ENCODE measurements around the gene UQCC2.

Gene UQCC2

DNA sequence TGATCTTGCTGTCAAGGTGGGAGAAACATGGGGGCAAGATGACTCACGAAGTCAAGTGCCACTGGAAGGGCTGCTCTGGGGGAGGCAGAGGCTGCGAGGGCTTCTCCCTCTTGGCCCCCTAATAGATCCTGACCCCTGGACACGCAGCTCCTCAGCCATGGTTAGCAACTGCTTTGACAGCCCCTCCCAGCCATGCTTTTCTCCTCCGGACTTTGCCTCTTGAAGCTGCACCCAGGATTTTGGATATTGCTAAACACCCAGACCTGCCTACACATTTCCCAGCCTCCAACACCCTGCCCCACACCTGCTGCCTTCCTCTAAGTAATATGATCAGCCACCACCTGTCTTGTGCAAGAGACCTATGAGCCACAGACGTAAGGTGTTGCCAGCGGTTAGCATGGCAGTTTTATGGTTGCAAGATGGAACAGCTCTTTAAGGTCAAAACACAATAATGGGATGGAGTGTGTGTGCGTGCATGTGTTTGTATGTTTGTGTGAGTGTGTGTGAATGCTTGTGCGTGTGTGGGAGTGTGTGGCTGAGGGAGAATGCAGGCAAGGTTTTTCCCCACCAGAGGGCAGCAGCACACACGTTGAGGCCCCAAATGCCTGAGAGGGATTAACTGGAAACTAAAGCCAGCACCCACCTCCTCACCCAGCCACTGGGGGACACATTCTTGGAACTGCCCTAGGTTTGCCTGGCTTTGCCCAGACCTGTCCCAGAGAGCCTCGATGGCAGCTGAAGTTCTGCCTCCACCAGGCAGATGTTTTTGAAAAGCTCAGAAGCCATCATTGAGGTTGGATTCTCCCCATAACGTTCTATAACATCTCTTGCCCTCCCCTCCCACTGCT is 32.7 kb upstream of the UQCC2 start:
- peak; percentile 44 to 57 for DNase-seq (ENCODE audit: low read depth in 2 of 2)

DNA sequence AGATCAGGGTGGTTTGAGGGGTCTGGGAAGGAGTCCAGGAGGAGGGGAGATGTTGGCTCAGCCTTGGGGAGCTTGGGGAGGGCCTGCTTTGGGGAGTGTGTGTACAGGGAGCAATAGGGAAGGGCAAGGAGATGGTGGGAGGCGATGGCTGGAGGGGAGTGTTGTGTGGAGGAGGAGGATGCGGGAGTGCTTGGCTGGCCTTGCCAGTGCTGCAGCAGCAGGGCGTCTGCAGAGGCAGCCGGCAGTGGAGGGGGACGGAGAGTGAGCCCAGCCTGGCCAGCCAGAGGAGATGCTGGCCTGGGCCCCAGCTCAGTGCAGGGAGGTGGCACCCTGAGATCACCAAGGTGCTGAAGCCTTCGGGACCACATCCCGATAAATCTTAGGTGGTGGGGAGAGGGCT is 31.3 kb upstream of the UQCC2 start:
- no peak for DNase-seq (ENCODE audit: low read depth in 2 of 2)

DNA sequence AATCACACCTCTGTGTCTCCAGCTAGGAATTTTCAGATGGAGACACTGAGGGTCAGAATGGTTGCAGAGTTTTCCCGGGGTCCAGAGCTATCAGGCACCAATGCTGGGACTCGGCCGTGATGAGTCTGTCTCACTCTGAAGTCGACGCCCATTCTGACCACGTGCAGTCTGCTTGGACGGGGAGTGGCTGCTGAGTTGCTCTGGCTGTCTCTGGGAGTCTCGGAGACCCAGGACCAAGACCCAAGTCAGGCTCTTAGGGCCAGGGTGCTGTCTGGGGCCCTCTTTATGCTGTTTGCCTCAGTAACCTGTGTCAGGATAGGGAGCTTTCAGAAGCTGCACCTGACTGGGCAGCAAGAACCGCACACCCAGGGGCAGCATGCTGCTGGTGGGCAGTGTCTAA is 30.6 kb upstream of the UQCC2 start:
- DNase-seq (ENCODE audit: low read depth in 2 of 2) = no peak

DNA sequence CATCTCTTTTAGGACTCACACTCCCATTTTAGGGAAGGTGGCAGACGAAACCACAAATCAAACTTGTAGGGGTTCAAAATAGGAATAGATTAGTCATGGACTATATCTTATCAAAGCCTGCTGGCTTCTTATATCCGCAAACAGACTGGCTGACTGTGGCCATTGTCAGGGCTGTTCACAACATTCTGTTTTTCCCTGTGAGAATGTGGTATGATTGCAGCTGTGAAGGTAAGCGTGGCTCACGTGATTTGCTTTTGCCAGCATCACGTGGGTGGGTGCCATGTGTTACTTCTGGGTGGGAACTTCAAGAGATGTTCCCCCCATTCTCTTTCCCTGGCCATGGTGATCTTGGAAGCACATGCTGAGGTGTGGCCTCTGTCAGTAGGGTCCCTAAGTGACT is 29.3 kb upstream of the UQCC2 start:
- no peak for DNase-seq (ENCODE audit: low read depth in 2 of 2)

DNA sequence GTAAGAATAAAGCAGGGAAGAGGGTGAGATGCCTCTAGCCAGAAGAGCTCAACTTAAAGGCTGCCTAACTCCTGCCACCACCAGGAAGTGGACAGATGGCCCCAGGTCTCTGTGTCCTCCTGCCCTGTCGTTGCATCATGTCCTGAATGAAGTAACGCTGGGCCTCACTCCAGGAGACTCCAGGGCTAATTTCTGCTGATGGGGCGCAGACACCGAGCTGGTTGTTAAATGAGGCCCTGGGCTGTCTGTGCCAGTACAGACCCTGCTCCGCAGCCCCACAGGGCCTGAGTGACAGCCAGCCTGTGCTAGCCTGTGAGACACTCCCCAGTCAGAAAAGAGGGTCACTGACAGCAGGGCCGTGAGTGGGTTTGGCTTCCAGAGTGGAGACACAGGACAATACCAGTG is 28.7 kb upstream of the UQCC2 start:
- DNase-seq (ENCODE audit: low read depth in 2 of 2) = no peak

DNA sequence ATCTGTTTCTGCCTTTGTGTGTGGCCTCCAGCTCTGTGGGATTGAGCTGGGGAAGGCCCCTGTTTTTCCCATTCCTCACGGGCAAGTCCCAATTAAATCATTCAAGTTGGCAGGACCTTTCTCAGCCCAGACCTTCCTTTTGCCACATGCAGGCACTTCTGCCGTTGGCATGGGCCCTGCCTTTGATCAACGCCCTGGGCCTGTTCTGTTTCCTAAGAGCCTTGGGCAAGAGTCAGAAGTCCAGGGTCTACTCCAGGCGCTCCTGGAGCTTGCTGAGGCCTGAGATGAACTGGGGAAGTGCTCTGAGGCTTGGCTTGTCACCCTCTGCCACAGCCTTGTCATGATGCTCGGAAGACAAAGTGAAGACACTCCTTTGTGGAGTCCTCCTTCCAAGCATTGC is 28.1 kb upstream of the UQCC2 start:
- no peak for DNase-seq (ENCODE audit: low read depth in 2 of 2)

DNA sequence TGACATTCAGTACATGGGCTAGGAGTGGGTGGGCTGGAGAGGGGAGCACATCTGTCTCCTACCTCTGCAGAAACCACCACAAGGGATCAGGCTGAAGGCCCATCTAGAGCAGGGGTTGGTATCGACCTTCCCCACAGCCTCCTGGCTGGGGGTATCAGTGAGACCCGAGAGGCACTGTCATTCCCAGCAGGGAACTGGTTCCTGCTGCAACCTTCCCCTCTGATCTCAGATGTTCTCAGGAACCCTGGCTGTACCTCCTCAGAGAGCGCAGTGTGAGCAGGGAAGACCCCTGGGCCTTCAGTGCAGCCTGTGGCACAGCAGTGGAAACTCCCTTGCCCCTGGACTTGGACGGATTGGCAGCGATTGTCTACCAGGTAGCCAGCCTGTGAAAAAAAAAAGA is 27.4 kb upstream of the UQCC2 start:
- no peak for DNase-seq (ENCODE audit: low read depth in 2 of 2)

DNA sequence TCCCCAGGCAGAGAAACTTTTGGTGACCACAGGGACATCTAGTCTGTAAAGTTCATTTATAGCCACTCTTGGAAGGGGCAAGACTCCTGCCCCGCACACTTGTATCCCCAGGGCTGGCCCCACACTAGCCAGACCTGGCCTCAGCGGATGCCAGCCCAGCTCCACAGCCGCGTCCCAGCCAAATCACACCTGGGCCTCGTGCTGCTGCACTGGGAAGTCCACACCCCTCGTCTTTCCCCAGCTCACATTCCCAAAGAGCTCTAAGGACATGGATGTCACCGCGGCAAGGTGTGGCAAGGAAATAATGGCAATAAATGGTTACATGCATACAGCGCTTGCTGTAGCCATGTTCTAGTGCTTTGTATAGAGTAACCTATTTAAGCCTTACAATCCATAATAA is 26.7 kb upstream of the UQCC2 start:
- no peak for DNase-seq (ENCODE audit: low read depth in 2 of 2)

DNA sequence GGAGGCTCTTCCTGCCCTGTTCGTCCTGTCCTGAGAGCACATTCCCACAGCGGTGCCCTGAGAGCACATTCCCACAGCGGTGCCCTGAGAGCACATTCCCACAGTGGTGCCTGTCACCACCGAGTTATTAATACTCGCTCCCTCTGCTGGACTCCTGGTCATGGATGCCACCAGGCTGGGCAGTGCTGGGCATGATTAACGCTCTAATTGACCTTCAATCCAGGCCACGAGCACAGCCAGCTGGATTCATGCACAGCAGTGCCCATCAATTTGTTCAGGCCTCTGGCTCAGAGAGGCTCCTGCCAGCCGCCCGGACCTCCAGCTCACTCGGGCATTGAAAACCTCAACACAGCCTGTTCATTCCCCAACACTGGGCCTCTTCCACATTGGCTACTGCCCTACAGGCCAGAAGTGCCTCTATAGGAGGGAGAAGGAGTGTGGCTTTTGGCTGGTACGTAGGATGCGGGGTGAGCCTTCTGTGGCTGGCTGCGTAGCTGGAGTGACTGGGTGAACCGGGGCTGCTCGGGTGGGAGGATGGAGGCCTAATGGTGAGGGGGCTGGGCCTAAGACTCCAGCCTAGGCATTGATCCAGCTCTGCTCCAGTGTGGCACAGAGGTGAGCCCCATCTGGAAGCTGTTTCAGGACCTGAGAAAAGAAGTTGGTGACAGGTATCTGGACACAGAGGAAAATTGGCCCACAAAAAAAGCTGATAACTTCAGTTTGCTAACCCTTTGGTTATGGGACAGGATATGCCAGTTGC is 25.9 kb upstream of the UQCC2 start:
- DNase-seq (ENCODE audit: low read depth in 2 of 2) = no peak

DNA sequence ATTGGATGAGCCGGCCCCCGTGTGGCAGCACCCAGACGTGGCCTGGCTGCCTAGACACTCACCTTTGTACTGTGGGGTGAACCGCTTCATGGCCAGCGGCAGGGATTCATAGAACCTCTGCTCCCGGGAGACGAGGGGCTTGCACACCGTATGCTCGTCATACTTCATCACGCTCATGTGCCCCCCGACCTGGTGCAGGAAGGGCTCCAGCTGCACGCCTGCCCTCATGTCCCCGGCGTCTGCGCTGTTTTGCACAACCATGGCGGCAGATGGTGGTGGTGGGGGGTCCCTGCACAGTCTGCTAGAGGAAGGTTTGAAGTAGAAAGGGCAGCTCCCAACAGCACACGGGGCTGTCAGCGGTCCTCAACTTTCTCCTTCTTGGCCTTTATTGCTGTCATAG is 23.7 kb upstream of the UQCC2 start:
- no peak for DNase-seq (ENCODE audit: low read depth in 2 of 2)

DNA sequence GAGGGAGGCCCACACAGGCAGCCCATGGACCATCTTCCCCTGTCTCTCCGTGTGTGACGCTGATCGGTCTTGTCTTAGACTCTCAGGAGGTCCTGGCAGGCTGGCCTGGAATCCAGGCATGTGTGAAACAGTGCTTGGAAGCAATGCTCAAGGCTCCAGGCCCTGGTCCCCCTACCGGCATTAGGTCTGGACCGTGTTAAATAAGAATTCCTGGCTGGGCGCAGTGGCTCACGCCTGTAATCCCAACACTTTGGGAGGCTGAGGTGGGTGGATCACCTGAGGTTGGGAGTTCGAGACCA is 22.2 kb upstream of the UQCC2 start:
- DNase-seq (ENCODE audit: low read depth in 2 of 2) = no peak

DNA sequence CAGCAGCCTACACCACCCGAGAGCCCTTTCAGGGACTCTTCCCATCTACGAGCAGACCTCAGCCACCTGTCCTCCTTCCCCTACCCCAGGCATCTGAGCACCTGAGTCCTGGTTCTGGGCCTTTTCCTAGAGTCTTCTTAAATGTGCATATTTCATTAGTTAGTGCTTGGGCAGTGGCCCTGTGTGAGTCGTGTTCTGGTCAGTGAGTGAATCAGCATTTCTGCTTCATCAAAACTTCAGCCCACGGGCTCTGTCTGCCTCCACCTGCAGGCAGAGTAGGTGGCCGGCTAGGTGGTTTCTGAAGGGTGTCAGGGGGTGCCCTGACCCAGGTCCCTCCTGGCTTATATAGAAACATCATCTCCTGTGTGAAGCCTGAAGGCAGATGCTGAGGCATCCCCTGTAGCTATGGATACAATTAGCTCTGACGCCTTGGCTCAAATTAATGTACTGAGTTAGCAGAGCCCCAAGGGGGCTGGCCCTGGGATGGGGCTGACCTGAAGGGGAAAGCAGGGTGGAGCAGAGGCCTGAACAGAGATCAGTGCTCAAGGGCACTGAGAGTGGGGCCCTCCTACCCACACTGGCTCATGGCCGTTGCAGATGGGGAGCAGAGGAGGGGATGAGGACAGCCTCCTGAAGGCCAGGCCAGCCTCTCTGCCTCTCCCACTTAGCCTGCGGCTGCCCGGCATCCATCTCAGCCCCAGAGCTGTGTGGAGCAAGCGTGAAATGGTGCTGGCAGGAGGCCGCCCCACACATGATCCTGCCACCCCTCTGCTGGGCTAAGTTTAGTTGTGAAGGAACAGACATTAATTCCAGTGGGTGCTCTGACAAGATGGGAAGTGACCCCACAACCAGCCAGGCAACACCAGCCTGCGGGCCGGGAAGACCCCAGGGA is 21.6 kb upstream of the UQCC2 start:
- DNase-seq (ENCODE audit: low read depth in 2 of 2) = no peak

DNA sequence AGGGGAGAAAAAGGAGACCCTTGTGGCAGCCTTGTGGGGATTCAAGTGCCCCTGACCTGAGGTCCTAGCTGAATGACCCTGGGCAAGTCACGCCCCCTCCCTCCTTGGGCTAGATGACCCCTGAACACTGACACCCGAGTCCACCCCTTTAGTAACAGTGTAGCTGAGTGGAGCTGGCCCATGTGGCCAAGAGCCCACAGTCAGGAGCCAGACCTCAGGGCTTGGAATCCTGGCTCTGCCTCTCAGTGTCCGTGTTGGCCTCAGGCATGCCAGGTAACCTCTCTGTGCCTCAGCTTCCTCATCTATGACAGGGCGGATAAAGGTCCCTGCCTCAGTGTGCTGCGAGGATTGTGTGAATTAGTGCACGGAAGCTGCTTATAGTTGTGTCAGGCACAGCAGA is 20.9 kb upstream of the UQCC2 start:
- DNase-seq (ENCODE audit: low read depth in 2 of 2) = no peak

DNA sequence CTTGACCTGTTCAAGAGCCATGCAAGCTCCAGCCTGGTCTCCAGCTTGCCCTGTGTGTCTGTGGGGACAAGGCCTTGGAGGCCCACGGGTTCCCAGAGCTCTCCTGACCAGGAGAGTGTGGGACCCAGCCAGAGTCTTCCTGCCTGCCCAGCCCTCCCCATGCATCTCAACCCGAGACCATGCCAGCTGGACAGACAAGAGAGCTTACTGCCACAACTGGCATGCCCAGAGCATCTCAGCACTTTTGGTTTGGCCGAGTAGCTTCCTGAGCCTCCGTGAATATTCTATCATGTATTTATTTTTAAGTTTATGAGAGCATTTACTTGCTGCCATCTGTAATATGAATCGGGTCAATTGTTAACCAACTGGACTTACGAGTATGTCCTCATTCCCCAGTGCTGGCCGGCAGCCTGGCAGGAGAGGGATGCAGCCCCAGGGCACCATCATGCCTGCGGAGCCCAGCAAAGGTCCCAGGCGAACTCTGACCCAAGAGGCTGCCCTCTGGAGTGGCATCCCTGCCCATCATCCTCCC is 20.3 kb upstream of the UQCC2 start:
- DNase-seq (ENCODE audit: low read depth in 2 of 2) = no peak

DNA sequence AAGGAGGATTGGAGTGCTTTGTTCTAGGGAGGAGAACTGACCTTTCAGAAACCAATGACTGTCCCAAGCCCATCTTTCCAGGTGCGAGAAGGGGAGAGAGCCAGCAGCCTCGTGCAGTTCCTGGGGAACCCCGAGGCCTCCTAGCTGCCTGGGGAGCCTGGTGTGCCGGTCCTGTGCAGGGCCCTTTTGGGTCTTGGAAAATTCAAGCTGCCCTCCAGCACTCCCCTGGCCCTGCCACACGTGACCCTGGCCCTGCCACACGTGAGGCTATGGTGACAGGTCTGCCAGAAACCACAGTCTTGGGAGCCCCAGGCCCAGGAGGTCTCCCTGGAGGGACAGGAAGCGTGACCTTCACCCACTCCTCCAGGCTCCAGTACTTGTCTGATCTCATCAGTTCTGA is 19.5 kb upstream of the UQCC2 start:
- DNase-seq (ENCODE audit: low read depth in 2 of 2) = no peak

DNA sequence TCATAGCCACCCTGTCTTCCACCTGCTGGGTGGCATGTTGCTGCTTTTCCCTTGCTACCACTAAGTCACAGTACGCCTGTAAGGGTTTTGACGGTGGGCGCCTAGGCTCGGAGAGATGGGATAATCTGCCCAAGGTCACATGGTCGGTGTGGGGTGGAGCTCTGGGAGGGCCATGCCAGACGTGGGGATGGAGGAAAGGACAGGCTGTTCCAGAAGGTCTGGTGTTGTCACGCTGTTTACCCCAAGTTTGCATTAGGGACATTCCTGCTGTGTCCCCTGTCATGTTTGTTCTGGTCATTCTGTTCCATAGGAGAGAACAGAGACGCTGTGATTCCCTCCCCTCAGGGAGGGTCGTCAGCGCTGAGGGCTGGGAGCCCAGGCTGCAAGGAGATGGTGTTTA is 19.1 kb upstream of the UQCC2 start:
- no peak for DNase-seq (ENCODE audit: low read depth in 2 of 2)

DNA sequence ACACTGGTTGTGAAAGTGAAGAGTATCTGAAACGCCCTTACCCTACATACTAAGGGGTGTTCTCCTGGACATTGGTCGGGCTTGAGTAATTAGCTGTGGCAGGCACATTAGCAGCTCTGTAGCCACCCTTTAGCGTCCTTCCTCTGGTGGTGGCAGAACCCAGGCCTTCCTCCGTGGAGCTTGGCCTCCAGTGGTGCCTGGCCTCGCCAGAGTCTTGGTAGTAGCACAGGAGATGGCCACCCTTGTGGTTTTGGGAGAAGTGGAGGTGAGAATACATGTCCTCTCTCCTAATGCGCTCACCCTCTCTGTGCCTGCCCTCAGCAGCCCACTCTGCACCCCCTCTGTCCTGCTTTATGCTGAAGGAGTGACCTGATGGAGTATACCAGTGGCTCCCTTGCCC is 17.6 kb upstream of the UQCC2 start:
- no peak for DNase-seq (ENCODE audit: low read depth in 2 of 2)

DNA sequence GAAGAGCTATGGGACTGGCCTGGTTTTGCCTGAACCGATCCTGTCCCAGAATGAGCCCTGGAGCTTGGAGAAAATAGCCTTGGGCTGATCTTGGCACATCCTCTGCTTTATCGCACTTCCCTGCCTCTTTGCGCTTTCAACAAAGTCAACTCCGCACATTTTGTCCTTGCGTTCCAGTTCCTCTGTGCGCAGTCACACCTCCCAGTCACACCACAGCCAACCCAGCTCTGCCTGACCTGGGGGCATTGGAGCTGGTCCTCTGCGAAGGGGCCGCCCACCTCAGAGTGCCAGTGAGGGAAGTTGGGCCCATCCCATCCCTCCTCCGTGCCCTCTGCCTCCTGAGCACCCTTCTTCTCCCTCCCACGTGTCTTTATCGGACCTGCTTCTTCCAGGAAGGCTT is 16.9 kb upstream of the UQCC2 start:
- DNase-seq (ENCODE audit: low read depth in 2 of 2) = no peak

DNA sequence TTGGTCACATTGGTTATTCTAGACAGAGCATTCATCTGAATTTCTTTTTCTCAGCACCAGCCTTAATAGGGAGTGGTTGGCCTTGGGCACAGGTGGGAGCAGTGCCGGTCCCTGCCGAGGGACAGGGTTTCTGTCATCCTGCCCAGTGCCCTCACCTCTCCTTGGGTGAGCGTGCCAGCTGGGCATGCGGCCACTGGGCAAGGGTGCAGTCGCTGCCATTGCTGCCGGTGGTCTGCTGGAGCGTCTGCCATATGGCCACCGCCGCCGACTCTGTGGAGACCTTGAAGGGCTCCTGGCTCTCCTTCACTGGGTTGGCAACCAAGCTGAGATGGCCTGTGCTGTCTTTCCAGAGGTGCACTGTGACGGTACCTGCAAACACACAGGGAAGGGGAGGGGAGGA is 16.4 kb upstream of the UQCC2 start:
- DNase-seq (ENCODE audit: low read depth in 2 of 2) = no peak

DNA sequence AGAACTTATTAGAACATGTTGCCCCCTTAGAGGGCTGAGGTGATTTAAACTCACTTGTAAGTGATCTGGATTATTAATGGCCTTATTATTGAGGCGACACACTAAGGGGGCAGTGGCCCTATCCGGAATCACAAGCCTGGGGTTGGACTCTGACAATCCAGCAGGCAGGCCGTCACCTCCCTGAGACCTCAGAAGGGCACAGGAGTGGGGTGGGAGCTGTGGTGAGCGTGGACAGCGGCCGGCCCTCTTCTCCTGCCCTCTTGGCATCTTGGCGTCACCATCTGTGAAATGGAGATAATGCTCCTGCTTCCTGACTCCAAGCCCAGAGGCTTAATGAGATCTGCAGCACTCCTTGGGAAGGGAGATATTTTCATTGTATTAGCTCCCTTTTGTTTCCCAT is 15.6 kb upstream of the UQCC2 start:
- DNase-seq (ENCODE audit: low read depth in 2 of 2) = no peak

DNA sequence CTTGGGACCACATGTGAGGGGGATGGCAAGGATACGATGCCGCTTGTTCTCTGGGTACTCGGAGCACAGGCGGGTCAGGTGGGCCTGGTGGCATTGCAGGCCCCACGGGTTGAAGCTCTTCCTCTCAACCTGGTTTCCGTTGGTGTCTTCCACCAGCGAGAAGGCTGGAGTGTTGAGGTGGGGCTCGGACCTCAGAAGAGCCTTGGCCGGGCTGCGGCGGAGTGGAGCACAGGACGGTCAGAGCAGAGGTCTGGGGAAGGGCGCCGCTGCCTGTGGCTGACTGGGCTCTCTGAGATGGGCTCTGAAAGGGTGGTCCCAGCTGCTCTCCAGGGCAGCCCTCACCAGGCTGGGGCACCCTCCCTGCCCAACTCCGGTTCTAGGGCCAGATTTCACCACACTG is 15.2 kb upstream of the UQCC2 start:
- no peak for DNase-seq (ENCODE audit: low read depth in 2 of 2)

DNA sequence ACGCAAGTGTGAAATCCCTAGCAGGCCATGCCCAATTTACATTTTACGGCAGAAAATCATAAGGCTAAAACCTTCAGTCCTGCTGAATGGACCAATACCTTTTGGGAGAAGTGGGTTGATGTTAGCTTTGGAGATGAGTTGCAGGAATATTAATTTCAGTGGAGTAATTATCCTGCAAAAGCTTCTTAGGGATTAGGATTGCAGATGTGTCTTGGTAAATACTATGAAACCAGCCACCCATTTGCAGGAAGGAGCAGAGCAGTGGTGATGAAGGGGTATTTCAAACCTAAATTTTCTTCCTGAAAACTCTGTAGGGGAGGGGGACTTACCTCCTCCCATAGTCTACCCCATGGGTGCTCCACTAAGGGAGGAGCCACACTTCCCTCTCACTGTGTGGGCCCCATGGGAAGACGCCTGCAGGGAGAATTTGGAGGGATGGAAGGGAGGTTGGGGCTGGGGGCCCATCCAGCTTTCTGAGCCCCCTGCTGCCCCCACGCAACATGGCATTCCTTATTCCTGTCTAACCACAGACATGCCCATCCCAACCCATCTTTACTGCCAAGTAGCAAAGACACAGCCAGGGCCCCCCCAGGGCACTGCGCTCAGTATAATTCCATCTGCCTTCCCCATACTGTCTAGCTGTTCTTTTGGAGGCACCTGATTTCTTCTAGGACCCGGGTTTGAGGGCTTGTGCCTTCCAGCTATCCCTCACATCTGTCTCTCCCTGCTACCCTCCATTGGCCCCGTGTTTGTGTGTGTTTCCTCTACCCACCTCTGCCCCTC is 14.6 kb upstream of the UQCC2 start:
- no peak for DNase-seq (ENCODE audit: low read depth in 2 of 2)

Data from stimulated activated CD8-positive, alpha-beta memory T cell treated with anti-CD3 and anti-CD28 coated beads, Interleukin-2, amount 100 ng/mL, for 48 hours (primary cell).